Stimulated activated CD8-positive, alpha-beta memory T cell treated with anti-CD3 and anti-CD28 coated beads, Interleukin-2, amount 100 ng/mL, for 1 hour (primary cell): ENCODE data around the gene EIF3K.
"Not testable (repeated sequence)": the region's sequence is repeated elsewhere in the genome, so short reads cannot be mapped to it uniquely, and the experiment has no call there.

Source experiments
- DNase-seq, 2 donors: peaks; one replicate each; pipeline ENCODE4 v3.0.0-alpha.2; 2020; ENCODE audit warnings: low read depth in 2 of 2

Gene EIF3K

GRCh38 chr19:38618590-38619360, at the start of gene EIF3K:
EIF3K (plus strand) TSS chr19:38619188; CDS start chr19:38619269, 81 bp downstream.
- peak; percentile 93 to 96 for DNase-seq

- no peak for DNase-seq
Observed at GRCh38 chr19:38569368-38569983, 49.5 kb upstream of the EIF3K start.

- DNase-seq = no peak
Observed at GRCh38 chr19:38571682-38572081, 47.3 kb upstream of the EIF3K start.

GRCh38 chr19:38577826-38578225, 41.2 kb upstream of the EIF3K start:
- DNase-seq = no peak

- DNase-seq = not testable (repeated sequence)
Observed at GRCh38 chr19:38579304-38579703, 39.7 kb upstream of the EIF3K start.

- no peak for DNase-seq
Observed at GRCh38 chr19:38580080-38580479, 38.9 kb upstream of the EIF3K start.

- no peak for DNase-seq
Observed at GRCh38 chr19:38583219-38583984, 35.6 kb upstream of the EIF3K start.

GRCh38 chr19:38583985-38584305, 35.0 kb upstream of the EIF3K start:
- DNase-seq = no peak

GRCh38 chr19:38587562-38587961, 31.4 kb upstream of the EIF3K start:
- no peak for DNase-seq

GRCh38 chr19:38588041-38588440, 30.9 kb upstream of the EIF3K start:
- no peak for DNase-seq

GRCh38 chr19:38592940-38593339, 26.0 kb upstream of the EIF3K start:
- no peak for DNase-seq

- no peak for DNase-seq
Observed at GRCh38 chr19:38596057-38596981, 22.7 kb upstream of the EIF3K start.

GRCh38 chr19:38597075-38597474, 21.9 kb upstream of the EIF3K start:
- DNase-seq = no peak

GRCh38 chr19:38599722-38600121, 19.3 kb upstream of the EIF3K start:
- DNase-seq = no peak

GRCh38 chr19:38602856-38603255, 16.1 kb upstream of the EIF3K start:
- not testable (repeated sequence) for DNase-seq

- DNase-seq = no peak
Observed at GRCh38 chr19:38606131-38606530, 12.9 kb upstream of the EIF3K start.

GRCh38 chr19:38614289-38614688, 4.7 kb upstream of the EIF3K start:
- DNase-seq = no peak

- no peak for DNase-seq
Observed at GRCh38 chr19:38615007-38615581, 3.9 kb upstream of the EIF3K start.

GRCh38 chr19:38616265-38616664, 2.7 kb upstream of the EIF3K start:
- no peak for DNase-seq

- DNase-seq = no peak
Observed at GRCh38 chr19:38617283-38617763, 1.7 kb upstream of the EIF3K start.
